KMS-11 (cell line): ENCODE data around the gene IFFO2.

Experiments used
- H2AFZ ChIP-seq: fragments of 200-600 bp; sonication (generic); 2 replicates; pipeline ENCODE4 v1.6.1; 2016; ENCODE audit warnings: antibody characterized with exemption, mixed run types, low read depth
- H3K27ac ChIP-seq: fragments of 200-600 bp; sonication (generic); 2 replicates; pipeline ENCODE4 v1.6.1; 2016; ENCODE audit warnings: mild to moderate bottlenecking, mixed run types
- H3K27me3 ChIP-seq: fragments of 200-600 bp; sonication (generic); 2 replicates; pipeline ENCODE4 v1.6.1; 2017; ENCODE audit warnings: mild to moderate bottlenecking, low read depth, mixed run types, moderate library complexity; ENCODE audit not compliant: insufficient read depth
- H3K36me3 ChIP-seq: fragments of 200-600 bp; sonication (generic); 2 replicates; pipeline ENCODE4 v1.6.1; 2017; ENCODE audit warnings: mild to moderate bottlenecking, mixed run types; ENCODE audit not compliant: insufficient read depth
- H3K4me1 ChIP-seq: fragments of 200-600 bp; sonication (generic); 2 replicates; pipeline ENCODE4 v1.6.1; 2016; ENCODE audit warnings: mild to moderate bottlenecking, low read depth, mixed run types; ENCODE audit not compliant: poor library complexity, severe bottlenecking
- H3K4me2 ChIP-seq: fragments of 200-600 bp; sonication (generic); 2 replicates; pipeline ENCODE4 v1.7.0; 2016; ENCODE audit warnings: mild to moderate bottlenecking, mixed run types
- H3K4me3 ChIP-seq: fragments of 200-600 bp; sonication (generic); IDR thresholded peaks from 2 replicates; pipeline ENCODE4 v1.6.1; 2017; ENCODE audit warnings: low read depth, low read length, mixed read lengths; ENCODE audit not compliant: insufficient read depth
- H3K79me2 ChIP-seq: fragments of 200-600 bp; sonication (generic); 2 replicates; pipeline ENCODE4 v1.6.1; 2016; ENCODE audit warnings: low read depth, mixed run types; ENCODE audit not compliant: insufficient read depth
- H3K9ac ChIP-seq: fragments of 200-600 bp; sonication (generic); 2 replicates; pipeline ENCODE4 v1.6.1; 2016; ENCODE audit warnings: mild to moderate bottlenecking, mixed run types
- H4K20me1 ChIP-seq: fragments of 200-600 bp; sonication (generic); 2 replicates; pipeline ENCODE4 v1.6.1; 2016; ENCODE audit warnings: mild to moderate bottlenecking, mixed run types; ENCODE audit not compliant: insufficient read depth
- TF ChIP-seq, protein P1 (sequence below): fragments of 200-600 bp; sonication (generic); conservative IDR thresholded peaks from 2 replicates; pipeline ENCODE4 v1.6.1; 2017; ENCODE audit warnings: low read depth, mild to moderate bottlenecking, antibody characterized with exemption, low read length, moderate library complexity, mixed read lengths

Gene IFFO2

DNA sequence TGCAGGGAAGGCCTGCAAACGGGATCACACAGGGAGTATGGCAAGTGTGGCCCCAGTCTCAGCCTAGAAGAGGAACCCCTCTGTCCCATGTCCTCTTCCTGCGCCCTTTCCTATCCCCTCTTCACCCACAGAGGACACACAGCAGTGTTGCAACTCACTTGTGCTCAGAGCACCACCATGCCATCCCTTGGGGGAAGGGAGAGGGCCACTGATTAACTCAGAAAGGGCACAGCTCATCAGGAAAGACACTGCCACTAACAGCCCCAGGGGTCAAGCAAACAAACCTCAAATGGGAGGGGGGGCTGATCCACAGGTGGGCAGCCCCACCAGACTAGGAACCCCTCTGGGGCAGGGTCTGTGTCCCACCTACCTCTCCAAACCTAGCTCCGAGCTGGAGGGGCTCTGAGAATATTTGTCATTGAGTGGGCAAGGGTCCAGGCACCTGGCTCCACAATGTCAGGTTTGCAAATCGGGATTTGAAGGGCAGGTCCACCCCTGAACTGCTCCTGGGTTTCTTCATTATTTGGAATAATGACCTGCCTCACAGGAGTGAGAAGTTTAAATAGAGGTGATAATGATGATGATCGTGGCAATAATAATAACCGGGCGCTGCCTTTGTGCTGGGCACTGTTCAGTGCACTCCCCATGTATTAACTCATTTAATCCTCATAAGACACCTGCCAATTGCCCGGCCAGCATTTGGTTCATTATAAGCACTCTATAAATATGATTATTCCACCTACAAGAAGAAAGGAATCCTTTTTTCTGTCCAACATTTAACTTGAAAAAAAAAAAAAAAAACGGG lies 55.1 kb downstream of the IFFO2 start:
- no peak overlapping the region for H3K9ac ChIP-seq
- H4K20me1 ChIP-seq: no peaks in the 10 kb centered on the region
- H3K27me3 ChIP-seq: peaks cover 47% of the 10 kb centered on the region
- no peak overlapping the region for H3K27ac ChIP-seq
- H3K4me3 ChIP-seq: no peak overlapping the region
- H2AFZ ChIP-seq: no peak overlapping the region
- H3K79me2 ChIP-seq: no peaks in the 10 kb centered on the region
- H3K4me2 ChIP-seq: peak overlapping the region; percentile 25; the same call in 1 of the 2 replicates
- H3K36me3 ChIP-seq: no peaks in the 10 kb centered on the region
- TF ChIP-seq, protein P1, sequence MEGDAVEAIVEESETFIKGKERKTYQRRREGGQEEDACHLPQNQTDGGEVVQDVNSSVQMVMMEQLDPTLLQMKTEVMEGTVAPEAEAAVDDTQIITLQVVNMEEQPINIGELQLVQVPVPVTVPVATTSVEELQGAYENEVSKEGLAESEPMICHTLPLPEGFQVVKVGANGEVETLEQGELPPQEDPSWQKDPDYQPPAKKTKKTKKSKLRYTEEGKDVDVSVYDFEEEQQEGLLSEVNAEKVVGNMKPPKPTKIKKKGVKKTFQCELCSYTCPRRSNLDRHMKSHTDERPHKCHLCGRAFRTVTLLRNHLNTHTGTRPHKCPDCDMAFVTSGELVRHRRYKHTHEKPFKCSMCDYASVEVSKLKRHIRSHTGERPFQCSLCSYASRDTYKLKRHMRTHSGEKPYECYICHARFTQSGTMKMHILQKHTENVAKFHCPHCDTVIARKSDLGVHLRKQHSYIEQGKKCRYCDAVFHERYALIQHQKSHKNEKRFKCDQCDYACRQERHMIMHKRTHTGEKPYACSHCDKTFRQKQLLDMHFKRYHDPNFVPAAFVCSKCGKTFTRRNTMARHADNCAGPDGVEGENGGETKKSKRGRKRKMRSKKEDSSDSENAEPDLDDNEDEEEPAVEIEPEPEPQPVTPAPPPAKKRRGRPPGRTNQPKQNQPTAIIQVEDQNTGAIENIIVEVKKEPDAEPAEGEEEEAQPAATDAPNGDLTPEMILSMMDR: no peak
- no peaks in the 10 kb centered on the region for H3K4me1 ChIP-seq

- Histone ChIP-seq H3K79me2 (no peaks in the 10 kb centered on the region), H3K4me1 (no peaks in the 10 kb centered on the region), H4K20me1 (no peaks in the 10 kb centered on the region), H3K9ac (no peak overlapping the region), H3K4me3 (no peak overlapping the region), H3K4me2 (no peak overlapping the region), H3K27me3 (peaks cover 47% of the 10 kb centered on the region), H3K27ac (no peak overlapping the region), H2AFZ (no peak overlapping the region), H3K36me3 (no peaks in the 10 kb centered on the region)
- TF ChIP-seq, protein P1: no peak
Observed at GRCh38 chr1:18900303-18900841, 56.1 kb downstream of the IFFO2 start.

- H3K79me2 ChIP-seq: no peaks in the 10 kb centered on the region
- no peaks in the 10 kb centered on the region for H3K36me3 ChIP-seq
- H4K20me1 ChIP-seq: no peaks in the 10 kb centered on the region
- peaks cover 47% of the 10 kb centered on the region for H3K27me3 ChIP-seq
- H3K27ac ChIP-seq: no peak overlapping the region
- H2AFZ ChIP-seq: no peak overlapping the region
- H3K4me2 ChIP-seq: no peak overlapping the region
- no peak overlapping the region for H3K9ac ChIP-seq
- TF ChIP-seq, protein P1: no peak
- no peak overlapping the region for H3K4me3 ChIP-seq
- no peaks in the 10 kb centered on the region for H3K4me1 ChIP-seq
Observed at GRCh38 chr1:18899363-18900049, 57.0 kb downstream of the IFFO2 start.

- Histone ChIP-seq H2AFZ (no peak overlapping the region), H3K9ac (no peak overlapping the region), H3K36me3 (no peaks in the 10 kb centered on the region), H3K4me2 (no peak overlapping the region), H4K20me1 (no peaks in the 10 kb centered on the region), H3K27me3 (peaks cover 40% of the 10 kb centered on the region), H3K27ac (no peak overlapping the region), H3K79me2 (no peaks in the 10 kb centered on the region), H3K4me3 (no peak overlapping the region), H3K4me1 (no peaks in the 10 kb centered on the region)
- TF ChIP-seq, protein P1: no peak
Observed at GRCh38 chr1:18898567-18898966, 57.9 kb downstream of the IFFO2 start.
